HG03457 (cell line): ENCODE results near the gene GPR150.

Source experiments
- ATAC-seq: cut with Tn5 transposase; IDR thresholded peaks from one replicate; pipeline ENCODE4 v1.9.1; 2021; ENCODE audit warnings: moderate number of reproducible peaks; ENCODE audit not compliant: unreplicated experiment

The GPR150 gene

DNA sequence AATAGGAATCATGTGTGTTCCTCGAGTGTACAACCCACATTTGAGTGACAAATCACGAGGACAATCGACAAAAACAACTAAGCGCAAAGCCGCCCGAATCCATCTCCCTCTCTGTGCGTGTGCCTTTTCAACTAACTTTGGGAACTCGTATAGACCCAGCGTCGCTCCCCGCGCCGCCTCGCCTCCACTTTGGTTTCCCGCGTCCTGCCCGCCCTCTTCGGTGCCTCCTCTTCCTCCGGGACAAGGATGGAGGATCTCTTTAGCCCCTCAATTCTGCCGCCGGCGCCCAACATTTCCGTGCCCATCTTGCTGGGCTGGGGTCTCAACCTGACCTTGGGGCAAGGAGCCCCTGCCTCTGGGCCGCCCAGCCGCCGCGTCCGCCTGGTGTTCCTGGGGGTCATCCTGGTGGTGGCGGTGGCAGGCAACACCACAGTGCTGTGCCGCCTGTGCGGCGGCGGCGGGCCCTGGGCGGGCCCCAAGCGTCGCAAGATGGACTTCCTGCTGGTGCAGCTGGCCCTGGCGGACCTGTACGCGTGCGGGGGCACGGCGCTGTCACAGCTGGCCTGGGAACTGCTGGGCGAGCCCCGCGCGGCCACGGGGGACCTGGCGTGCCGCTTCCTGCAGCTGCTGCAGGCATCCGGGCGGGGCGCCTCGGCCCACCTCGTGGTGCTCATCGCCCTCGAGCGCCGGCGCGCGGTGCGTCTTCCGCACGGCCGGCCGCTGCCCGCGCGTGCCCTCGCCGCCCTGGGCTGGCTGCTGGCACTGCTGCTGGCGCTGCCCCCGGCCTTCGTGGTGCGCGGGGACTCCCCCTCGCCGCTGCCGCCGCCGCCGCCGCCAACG, at the start of gene GPR150:
Gene GPR150, plus strand, starts transcription at position 58 of the 840 bp plus-strand sequence. Its CDS starts 189 bp downstream, at position 247.
- peak; percentile 53 for ATAC-seq

DNA sequence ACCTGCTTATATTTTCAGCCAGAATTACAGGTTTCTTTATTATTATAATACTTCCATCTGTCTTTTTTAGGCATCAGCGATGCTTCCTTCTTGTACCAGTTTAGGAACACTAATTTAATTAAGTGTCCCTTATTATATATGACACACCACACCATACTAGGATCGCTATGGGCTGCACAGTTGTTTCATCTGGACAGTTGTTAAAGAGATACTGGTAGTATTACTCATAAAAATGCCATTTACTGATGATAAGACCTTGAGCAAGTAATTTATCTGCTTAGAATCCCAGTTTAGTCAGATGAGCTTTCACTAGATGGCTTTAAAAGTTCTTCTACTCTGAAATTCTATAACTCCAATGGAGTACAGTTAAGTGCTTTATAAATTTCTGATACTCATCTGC, 47.9 kb upstream of the GPR150 start:
- no peak for ATAC-seq

DNA sequence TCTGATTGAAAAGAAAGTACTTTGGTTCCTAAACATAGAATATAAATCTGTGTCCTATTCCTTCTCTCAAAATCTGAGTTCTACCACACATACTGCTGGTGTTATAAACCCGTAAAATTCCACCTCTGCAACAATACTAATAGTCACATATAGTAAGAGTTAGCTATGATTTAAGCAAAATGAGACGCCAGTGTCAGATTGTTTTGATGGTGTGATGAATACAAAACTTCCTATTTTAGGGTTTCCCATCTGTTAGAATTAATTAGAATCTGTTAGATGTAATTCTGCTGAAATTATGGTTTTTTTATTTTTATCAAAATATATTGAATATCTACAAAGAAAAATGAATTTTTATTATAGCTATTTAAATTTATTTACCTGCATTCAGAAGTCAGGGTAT, 38.3 kb upstream of the GPR150 start:
- ATAC-seq: no peak

GRCh38 chr5:95583992-95584391, 35.9 kb upstream of the GPR150 start:
- ATAC-seq: no peak

GRCh38 chr5:95590880-95591279, 29.0 kb upstream of the GPR150 start:
- ATAC-seq: no peak

GRCh38 chr5:95591490-95591901, 28.4 kb upstream of the GPR150 start:
- ATAC-seq: no peak

- ATAC-seq: no peak
Observed at GRCh38 chr5:95595289-95595931, 24.5 kb upstream of the GPR150 start.

- no peak for ATAC-seq
Observed at GRCh38 chr5:95599252-95599651, 20.6 kb upstream of the GPR150 start.

DNA sequence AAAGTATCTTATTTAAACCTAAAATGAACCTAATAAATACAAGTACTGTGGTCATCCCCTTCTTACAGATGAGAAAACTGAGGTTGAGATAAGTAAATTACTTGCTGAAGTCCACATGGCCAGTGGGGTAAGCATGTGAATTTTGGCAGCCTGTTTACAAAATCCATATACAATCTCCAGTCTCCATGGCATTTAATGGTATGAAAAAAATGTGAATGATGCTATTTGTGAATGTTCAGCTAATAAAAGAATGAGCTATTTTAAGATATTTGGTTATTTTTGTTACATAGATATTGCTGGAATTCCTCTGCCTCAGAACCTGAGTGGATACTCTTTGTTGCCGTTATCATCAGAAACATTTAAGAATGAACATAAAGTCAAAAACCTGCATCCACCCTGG, 19.3 kb upstream of the GPR150 start:
- no peak for ATAC-seq

- no peak for ATAC-seq
Observed at GRCh38 chr5:95605786-95606185, 14.1 kb upstream of the GPR150 start.

- no peak for ATAC-seq
Observed at GRCh38 chr5:95606419-95606818, 13.5 kb upstream of the GPR150 start.

- no peak for ATAC-seq
Observed at GRCh38 chr5:95609711-95610110, 10.2 kb upstream of the GPR150 start.

DNA sequence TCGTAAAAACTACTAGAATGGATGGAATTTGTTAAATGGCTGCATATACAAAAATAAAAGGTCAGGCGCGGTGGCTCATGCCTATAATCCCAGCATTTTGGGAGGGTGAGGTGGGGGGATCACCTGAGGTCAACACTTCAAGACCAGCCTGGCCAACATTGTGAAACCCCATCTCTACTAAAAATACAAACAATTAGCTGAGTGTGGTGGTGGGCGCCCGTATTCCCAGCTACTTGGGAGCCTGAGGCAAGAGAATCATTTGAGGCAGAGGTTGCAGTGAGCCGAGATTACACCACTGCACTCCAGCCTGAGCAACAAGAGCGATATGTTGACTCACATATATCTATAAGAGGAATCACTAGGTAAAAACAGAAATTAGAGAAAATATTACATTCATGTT, 9.3 kb upstream of the GPR150 start:
- no peak for ATAC-seq

DNA sequence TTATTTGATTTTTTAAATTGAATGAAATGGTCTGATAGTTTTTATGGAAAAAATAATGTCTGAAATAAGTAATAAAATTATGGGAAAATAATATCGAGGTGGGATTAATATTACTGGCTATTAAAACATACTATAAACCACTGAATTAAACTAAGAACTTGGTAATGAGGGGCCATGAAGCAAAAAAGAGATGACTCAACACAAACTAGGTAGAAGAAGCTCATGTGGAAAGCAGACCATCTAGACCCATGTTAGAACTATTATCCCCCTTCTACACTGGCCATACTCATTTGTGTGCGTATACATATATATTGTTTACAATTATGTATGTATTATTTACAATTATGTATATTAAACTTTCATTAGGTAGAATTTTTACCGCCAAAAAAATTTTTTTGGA, 8.5 kb upstream of the GPR150 start:
- ATAC-seq: no peak

DNA sequence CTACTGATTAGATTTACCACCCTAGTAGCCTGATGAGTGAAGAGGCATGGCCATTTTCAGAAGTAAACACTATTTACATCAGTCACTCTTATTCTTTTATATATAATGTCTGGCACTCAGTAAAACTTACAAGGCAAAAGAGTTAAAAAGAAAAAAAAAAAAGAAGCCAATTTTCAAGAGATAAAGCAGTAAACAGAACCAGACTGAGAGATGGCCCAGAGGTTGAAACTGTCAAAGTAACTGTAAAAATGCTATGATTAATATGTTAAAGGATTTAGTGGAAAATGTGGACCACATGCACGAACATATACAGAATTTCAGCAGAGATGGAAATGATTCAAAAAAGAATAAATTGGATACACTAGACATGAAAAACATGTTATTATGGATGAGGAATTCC, 6.4 kb upstream of the GPR150 start:
- no peak for ATAC-seq

DNA sequence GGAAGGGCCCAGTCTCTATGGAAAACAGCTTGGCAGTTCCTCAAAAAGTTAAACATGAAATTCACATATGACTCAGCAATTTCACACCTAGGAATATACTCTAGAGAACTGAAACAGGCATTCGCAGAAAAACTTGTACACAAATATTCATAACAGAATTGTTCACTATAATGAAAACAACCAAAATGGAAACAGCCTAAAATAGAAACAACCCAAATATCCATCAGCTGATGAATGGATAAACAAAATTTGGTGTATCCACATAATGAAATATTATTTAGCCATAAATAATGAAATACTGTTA, 4.8 kb upstream of the GPR150 start:
- ATAC-seq: no peak

- ATAC-seq: no peak
Observed at GRCh38 chr5:95617057-95617456, 2.8 kb upstream of the GPR150 start.

DNA sequence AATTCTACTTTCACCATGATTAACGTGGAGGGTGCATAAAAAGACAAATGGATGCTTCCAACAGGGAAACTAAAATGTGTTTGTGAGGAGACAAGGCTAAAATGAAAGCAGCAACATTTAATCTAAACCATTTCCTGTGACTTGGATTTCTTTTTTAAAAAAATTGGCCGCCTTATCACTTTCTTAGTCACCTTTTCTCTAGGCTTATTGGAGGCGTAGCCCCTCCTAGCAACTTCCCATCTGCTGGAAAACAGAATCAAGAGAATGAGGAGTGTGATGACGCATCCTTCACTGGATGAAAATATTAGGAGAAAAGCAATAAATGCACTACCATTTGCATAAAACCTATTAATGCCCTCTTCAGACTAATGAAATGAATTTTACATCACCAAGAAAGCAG, 791 bp upstream of the GPR150 start:
- ATAC-seq: no peak

DNA sequence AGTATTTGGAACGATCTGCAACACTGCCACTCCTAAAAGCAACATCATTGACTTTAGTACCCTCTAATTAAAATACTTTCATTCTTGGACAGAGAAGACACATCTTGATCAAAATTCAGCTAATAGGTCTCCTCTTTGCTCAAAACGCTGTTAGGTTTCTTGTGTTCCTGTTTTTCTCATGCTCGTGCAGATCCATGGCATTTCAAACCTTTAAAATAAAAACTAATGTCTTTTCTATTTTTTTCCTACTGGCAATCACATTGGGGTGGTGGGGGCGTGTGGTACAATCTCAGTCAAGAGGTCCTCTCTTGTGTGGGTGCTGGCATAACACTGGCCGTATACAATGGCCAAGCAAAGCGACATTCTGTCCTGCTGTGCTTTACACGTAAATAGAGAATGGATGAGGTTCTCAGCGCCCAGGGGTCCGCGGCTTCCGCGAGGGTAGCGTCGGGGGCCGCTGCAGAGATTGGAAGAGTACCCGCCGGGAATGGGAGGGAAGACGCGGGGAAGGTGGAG, 315 bp upstream of the GPR150 start:
- no peak for ATAC-seq

DNA sequence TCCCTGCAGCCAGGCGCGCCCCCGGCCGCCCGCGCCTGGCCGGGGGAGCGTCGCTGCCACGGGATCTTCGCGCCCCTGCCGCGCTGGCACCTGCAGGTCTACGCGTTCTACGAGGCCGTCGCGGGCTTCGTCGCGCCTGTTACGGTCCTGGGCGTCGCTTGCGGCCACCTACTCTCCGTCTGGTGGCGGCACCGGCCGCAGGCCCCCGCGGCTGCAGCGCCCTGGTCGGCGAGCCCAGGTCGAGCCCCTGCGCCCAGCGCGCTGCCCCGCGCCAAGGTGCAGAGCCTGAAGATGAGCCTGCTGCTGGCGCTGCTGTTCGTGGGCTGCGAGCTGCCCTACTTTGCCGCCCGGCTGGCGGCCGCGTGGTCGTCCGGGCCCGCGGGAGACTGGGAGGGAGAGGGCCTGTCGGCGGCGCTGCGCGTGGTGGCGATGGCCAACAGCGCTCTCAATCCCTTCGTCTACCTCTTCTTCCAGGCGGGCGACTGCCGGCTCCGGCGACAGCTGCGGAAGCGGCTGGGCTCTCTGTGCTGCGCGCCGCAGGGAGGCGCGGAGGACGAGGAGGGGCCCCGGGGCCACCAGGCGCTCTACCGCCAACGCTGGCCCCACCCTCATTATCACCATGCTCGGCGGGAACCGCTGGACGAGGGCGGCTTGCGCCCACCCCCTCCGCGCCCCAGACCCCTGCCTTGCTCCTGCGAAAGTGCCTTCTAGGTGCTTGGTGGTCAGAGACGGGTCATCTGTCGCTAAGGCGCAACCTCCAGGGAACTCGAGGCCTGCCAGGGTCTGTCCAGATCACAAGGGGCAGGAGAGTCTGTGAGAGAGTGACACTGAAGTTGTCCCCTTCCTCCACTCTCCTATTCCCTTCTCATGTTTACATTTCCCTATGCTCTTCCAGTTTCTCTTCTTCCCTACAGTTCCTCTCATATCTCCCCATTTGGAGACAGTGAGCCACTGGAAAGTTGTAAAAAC, 1.3 kb downstream of the GPR150 start:
- ATAC-seq: peak; percentile 17
